ENCODE results near the gene RUNX2. TPM values are rescaled to one million over a fixed set of nuclear protein-coding genes. Genes with fewer than 3 reads are reported as not detected.

Gene RUNX2
- total and polyA plus RNA-seq, 8 donors, result 0.09 to 3.8 (median 0.35) TPM

GRCh38 chr6:45382391-45382790 lies 54.3 kb downstream of the RUNX2 start:
- H3K27ac ChIP-seq, result no peak overlapping the region
- peaks cover 0 to 7% (median 7%) of the 10 kb centered on the region in 3 donors for H3K4me1 ChIP-seq
- no peaks in the 10 kb centered on the region for H3K27me3 ChIP-seq
- TF ChIP-seq, protein P1, sequence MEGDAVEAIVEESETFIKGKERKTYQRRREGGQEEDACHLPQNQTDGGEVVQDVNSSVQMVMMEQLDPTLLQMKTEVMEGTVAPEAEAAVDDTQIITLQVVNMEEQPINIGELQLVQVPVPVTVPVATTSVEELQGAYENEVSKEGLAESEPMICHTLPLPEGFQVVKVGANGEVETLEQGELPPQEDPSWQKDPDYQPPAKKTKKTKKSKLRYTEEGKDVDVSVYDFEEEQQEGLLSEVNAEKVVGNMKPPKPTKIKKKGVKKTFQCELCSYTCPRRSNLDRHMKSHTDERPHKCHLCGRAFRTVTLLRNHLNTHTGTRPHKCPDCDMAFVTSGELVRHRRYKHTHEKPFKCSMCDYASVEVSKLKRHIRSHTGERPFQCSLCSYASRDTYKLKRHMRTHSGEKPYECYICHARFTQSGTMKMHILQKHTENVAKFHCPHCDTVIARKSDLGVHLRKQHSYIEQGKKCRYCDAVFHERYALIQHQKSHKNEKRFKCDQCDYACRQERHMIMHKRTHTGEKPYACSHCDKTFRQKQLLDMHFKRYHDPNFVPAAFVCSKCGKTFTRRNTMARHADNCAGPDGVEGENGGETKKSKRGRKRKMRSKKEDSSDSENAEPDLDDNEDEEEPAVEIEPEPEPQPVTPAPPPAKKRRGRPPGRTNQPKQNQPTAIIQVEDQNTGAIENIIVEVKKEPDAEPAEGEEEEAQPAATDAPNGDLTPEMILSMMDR (IDR thresholded peaks at IDR 0.05), result no peak
- no peak overlapping the region for H3K4me3 ChIP-seq
- no peaks in the 10 kb centered on the region for H3K9me3 ChIP-seq
- ATAC-seq, result no peak
- intact Hi-C loops (cut with DNase I), result no loop called here
- WGBS, 2 donors, result 75 to 89% methylated on average over 2 of the region's 2 CpGs
- FAIRE-seq, result no peak
- no peaks in the 10 kb centered on the region for H3K36me3 ChIP-seq
- DNase-seq, result no peak

GRCh38 chr6:45386501-45386900 lies 58.4 kb downstream of the RUNX2 start:
- Histone ChIP-seq H3K27me3 (no peaks in the 10 kb centered on the region), H3K4me1 (no peaks in the 10 kb centered on the region), H3K4me3 (no peak overlapping the region), H3K27ac (no peak overlapping the region), H3K9me3 (no peaks in the 10 kb centered on the region), H3K36me3 (no peaks in the 10 kb centered on the region)
- 71 to 80% methylated on average over 3 of the region's 3 CpGs for WGBS, 2 donors
- ATAC-seq (no peak), DNase-seq (no peak), FAIRE-seq (no peak)
- TF ChIP-seq, protein P1 (IDR thresholded peaks at IDR 0.05), result no peak
- intact Hi-C loops (cut with DNase I), result no loop called here

DNA sequence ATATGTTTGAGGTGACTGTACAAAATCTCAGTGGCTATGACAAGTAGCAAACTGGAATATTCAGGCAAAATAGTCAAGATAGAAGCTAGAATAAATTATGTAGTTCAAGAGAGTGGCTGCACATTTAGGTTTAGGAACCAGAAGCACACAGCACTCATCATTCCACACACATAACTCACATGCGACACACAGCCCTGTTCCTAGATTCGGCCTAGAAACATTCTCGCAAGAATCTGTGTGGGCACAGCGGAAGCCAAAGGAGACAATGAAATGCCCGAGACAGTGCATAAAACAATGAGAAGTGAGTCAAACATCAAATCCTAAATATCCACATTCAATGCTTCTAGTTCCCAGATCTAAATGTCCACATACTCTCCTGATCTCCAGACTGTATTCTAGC lies 59.1 kb downstream of the RUNX2 start:
- Histone ChIP-seq H3K4me1 (no peaks in the 10 kb centered on the region), H3K36me3 (no peaks in the 10 kb centered on the region), H3K27me3 (no peaks in the 10 kb centered on the region), H3K4me3 (no peak overlapping the region), H3K9me3 (no peaks in the 10 kb centered on the region), H3K27ac (no peak overlapping the region)
- intact Hi-C loops (cut with DNase I), result no loop called here
- no peak for DNase-seq
- 91 to 92% methylated on average over 5 of the region's 5 CpGs for WGBS, 2 donors
- no peak for ATAC-seq
- TF ChIP-seq, protein P1 (IDR thresholded peaks at IDR 0.05), result no peak
- FAIRE-seq, result no peak

GRCh38 chr6:45388328-45388727 lies 60.2 kb downstream of the RUNX2 start:
- H3K27me3 ChIP-seq, result no peaks in the 10 kb centered on the region
- TF ChIP-seq, protein P1 (IDR thresholded peaks at IDR 0.05), result no peak
- H3K9me3 ChIP-seq, result no peaks in the 10 kb centered on the region
- WGBS, 2 donors, result 40 to 41% methylated on average over 3 of the region's 3 CpGs
- no peak overlapping the region for H3K27ac ChIP-seq
- no peaks in the 10 kb centered on the region for H3K4me1 ChIP-seq
- intact Hi-C loops (cut with DNase I), result no loop called here
- H3K36me3 ChIP-seq, result no peaks in the 10 kb centered on the region
- no peak for ATAC-seq
- FAIRE-seq, result no peak
- H3K4me3 ChIP-seq, result no peak overlapping the region
- no peak for DNase-seq

- FAIRE-seq, result no peak
- Histone ChIP-seq H3K9me3 (no peaks in the 10 kb centered on the region), H3K4me1 (no peaks in the 10 kb centered on the region), H3K27ac (no peak overlapping the region), H3K36me3 (no peaks in the 10 kb centered on the region), H3K4me3 (no peak overlapping the region), H3K27me3 (no peaks in the 10 kb centered on the region)
- TF ChIP-seq, protein P1 (IDR thresholded peaks at IDR 0.05), result no peak
- no peak for ATAC-seq
- intact Hi-C loops (cut with DNase I), result no loop called here
- no peak for DNase-seq
- 72 to 89% methylated on average over 4 of the region's 4 CpGs for WGBS, 2 donors
Observed at GRCh38 chr6:45394586-45395095, 66.5 kb downstream of the RUNX2 start.

Measured in pancreas (tissue), 10 donors.